ENCODE measurements around the gene ZNF750. TPM values are rescaled to one million over a fixed set of nuclear protein-coding genes. Genes with fewer than 3 reads are reported as not detected.

ZNF750 gene
- total RNA-seq, 1 donor from 2014 or later: 4.7 TPM

DNA sequence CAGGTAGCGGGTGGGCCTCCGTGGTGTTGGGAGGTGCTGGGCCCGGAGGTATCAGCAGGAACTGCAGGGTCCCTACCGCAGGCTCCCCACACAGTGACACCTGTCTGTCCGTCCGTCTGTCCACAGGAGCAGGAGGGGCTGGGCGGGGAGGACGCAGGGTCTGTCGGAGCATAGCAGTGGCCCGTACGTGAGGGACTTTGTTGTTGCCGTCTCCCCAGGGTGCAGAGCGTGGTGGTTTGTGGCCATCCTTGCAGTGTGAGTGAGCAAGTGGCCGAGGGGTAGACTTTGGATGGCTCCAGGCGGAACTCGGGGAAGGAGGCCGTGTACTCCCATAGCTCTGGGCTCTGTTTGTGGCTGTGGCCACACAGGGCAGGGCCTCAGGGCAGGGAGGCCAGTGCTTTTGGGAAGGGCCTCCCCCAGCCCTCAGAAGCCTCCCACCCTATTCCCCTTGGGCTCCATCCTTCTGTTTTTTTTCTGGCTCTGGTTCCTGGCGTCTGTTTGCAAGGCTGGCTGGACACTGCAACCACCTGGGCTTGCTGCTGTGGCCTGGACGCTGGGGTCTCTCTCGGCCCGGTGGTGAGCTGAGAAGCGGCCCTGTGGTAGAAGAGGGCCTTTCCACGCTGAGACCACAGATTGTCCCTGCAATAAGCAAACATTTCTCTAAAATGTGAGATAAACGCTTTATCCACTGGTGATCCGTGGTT lies 41.0 kb upstream of the ZNF750 start:
- Histone ChIP-seq H3K9me3 (no peaks in the 10 kb centered on the region), H3K27ac (peak overlapping the region; percentile 70), H3K4me3 (no peak overlapping the region), H3K27me3 (ENCODE audit: low read depth) (no peaks in the 10 kb centered on the region), H3K36me3 (no peaks in the 10 kb centered on the region), H3K4me1 (peaks cover 85% of the 10 kb centered on the region)
- intact Hi-C loops (cut with DNase I): no loop called here
- TF ChIP-seq, protein P1, sequence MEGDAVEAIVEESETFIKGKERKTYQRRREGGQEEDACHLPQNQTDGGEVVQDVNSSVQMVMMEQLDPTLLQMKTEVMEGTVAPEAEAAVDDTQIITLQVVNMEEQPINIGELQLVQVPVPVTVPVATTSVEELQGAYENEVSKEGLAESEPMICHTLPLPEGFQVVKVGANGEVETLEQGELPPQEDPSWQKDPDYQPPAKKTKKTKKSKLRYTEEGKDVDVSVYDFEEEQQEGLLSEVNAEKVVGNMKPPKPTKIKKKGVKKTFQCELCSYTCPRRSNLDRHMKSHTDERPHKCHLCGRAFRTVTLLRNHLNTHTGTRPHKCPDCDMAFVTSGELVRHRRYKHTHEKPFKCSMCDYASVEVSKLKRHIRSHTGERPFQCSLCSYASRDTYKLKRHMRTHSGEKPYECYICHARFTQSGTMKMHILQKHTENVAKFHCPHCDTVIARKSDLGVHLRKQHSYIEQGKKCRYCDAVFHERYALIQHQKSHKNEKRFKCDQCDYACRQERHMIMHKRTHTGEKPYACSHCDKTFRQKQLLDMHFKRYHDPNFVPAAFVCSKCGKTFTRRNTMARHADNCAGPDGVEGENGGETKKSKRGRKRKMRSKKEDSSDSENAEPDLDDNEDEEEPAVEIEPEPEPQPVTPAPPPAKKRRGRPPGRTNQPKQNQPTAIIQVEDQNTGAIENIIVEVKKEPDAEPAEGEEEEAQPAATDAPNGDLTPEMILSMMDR (IDR thresholded peaks at IDR 0.05): no peak
- DNase-seq: peak; percentile 43
- no peak for ATAC-seq

DNA sequence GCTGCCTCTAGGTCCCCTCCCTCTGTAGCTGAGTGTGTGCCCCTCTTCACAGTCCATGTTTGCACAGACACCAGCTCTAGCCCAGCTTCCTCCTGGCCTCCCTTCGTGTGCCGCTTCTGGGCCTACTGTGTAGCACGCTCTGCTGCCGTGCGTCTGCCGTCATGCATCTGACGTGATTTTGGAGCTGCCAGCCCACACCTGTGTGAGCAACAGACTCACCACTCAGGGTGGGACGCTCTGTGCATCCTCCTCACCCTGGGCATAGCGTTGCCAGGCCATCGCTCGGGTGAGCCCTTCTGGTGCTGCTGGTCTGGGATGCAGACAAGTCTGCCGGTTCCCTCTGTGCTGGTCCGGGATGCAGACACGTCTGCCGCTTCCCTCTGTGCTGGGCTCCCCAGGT lies 39.4 kb upstream of the ZNF750 start:
- ATAC-seq (no peak), DNase-seq (peak; percentile 41)
- TF ChIP-seq, protein P1 (IDR thresholded peaks at IDR 0.05): no peak
- Histone ChIP-seq H3K27ac (peak overlapping the region; percentile 74), H3K9me3 (no peaks in the 10 kb centered on the region), H3K27me3 (ENCODE audit: low read depth) (no peaks in the 10 kb centered on the region), H3K4me3 (no peak overlapping the region), H3K4me1 (peaks cover 74% of the 10 kb centered on the region), H3K36me3 (no peaks in the 10 kb centered on the region)
- intact Hi-C loops (cut with DNase I): no loop called here

DNA sequence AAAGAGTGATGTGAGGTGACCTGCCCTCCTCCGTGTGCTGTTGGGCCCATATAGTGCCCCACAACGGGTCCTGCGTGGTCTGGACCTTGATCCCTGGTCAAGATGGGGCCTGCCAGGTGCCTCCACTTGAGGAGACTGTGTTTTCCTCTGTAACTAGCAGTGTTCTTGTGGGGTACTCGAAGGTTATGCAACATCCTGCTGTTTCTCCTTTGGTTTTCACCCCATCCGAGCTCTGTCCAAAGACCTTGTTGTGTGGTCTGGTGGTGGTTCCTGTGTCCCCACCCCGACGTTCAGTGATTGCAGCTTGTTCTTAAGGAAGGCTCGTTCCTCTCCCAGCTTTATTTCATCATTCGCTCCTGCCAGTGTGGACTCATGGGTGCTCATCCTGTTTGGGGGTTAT lies 38.7 kb upstream of the ZNF750 start:
- intact Hi-C loops (cut with DNase I): no loop called here
- ATAC-seq: no peak
- TF ChIP-seq, protein P1 (IDR thresholded peaks at IDR 0.05): no peak
- Histone ChIP-seq H3K4me3 (no peak overlapping the region), H3K36me3 (no peaks in the 10 kb centered on the region), H3K9me3 (no peaks in the 10 kb centered on the region), H3K27me3 (ENCODE audit: low read depth) (no peaks in the 10 kb centered on the region), H3K4me1 (peaks cover 69% of the 10 kb centered on the region), H3K27ac (peak overlapping the region; percentile 74)
- DNase-seq: peak; percentile 61

DNA sequence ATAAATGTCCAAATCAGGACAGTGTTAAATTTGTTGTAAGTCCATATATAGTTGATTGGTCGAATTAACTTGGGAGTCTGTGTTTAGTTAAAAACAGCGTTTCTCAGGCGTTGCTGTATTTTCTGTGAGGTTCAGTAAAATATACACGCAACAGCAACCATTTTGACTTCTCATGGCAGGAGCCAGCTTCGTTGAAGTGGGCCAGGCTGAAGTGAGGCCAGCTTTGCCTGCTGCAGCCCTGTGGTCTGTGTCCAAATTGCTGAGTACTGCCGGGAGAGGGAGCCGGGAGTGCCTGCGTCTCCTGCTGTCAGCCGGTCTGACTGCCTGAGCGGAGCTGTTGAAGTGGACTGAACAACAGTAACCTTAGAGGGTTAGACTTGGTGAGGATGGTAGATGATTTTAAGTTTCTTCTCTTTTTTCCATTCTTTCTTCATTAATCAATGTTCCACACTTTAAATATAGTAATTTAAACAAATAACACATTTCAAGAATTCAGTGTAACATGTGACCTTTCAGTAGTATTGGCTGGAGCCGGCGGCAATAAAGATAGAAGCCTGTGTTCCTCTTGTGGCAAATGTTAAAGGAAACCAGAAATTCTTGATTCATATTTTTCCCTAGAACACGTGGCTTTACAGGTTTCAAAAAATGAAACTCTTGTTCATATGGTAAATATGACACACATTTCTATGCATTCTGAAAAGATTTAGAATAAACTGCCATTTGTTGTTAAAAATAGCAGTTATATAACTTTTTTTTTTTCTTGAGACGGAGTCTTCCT lies 37.0 kb upstream of the ZNF750 start:
- Histone ChIP-seq H3K27ac (peak overlapping the region; percentile 74), H3K4me3 (no peak overlapping the region), H3K36me3 (peaks cover 6% of the 10 kb centered on the region), H3K4me1 (peaks cover 53% of the 10 kb centered on the region), H3K27me3 (ENCODE audit: low read depth) (no peaks in the 10 kb centered on the region), H3K9me3 (no peaks in the 10 kb centered on the region)
- DNase-seq (peak; percentile 90), ATAC-seq (peak; percentile 87)
- TF ChIP-seq, protein P1 (IDR thresholded peaks at IDR 0.05): peak; percentile 51
- intact Hi-C loops (cut with DNase I): no loop called here

DNA sequence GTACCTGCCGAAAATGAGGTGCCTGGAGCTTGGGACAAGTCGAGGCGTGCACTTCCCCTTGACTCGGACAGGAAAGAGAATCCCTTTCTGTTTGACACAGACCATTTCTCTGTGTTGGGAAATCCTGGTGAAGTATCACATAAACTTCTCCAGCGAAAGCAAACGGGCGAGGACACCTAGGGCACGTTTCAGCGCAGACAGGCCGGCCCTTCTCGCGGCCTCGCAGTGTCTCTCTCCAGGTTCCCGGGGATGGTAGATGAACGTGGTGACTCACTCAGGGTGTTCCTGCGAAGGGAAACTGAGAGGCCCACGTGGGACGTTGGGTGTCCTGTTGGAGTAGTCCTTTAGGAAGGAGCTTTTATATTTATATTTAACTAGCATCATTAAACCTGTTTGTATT lies 36.3 kb upstream of the ZNF750 start:
- Histone ChIP-seq H3K4me3 (peak overlapping the region; percentile 9), H3K27ac (peak overlapping the region; percentile 74), H3K36me3 (peaks cover 12% of the 10 kb centered on the region), H3K9me3 (no peaks in the 10 kb centered on the region), H3K4me1 (peaks cover 47% of the 10 kb centered on the region), H3K27me3 (ENCODE audit: low read depth) (no peaks in the 10 kb centered on the region)
- TF ChIP-seq, protein P1 (IDR thresholded peaks at IDR 0.05): no peak
- intact Hi-C loops (cut with DNase I): no loop called here
- DNase-seq (peak; percentile 51), ATAC-seq (peak; percentile 22 to 60)
